Stimulated activated naive CD8-positive, alpha-beta T cell treated with anti-CD3 and anti-CD28 coated beads, Interleukin-15, amount 100 ng/mL, for 72 hours (primary cell): ENCODE data around the gene CFAP299.

Source experiments
- ATAC-seq: fragments of 150-1000 bp; cut with Tn5 transposase; 2 replicates; pipeline ENCODE4 v1.10.0; 2021; ENCODE audit warnings: mild to moderate bottlenecking, moderate library complexity
- DNase-seq, 2 donors: peaks; one replicate each; pipeline ENCODE4 v3.0.0; 2021 to 2022
- H3K27ac Mint-ChIP-seq, 2 donors: one replicate each; pipeline ENCODE4 v1.8.0; 2022; ENCODE audit warnings: mild to moderate bottlenecking in 2 of 2, mixed read lengths in 2 of 2, moderate library complexity in 2 of 2
- H3K27me3 Mint-ChIP-seq: one replicate; pipeline ENCODE4 v1.8.0; 2022; ENCODE audit warnings: mixed read lengths
- H3K4me1 Mint-ChIP-seq: one replicate; pipeline ENCODE4 v1.8.0; 2022; ENCODE audit warnings: mild to moderate bottlenecking, mixed read lengths
- H3K4me3 Mint-ChIP-seq, 2 donors: one replicate each; pipeline ENCODE4 v1.8.0; 2022; ENCODE audit warnings: mild to moderate bottlenecking in 2 of 2, mixed read lengths in 2 of 2, moderate library complexity in 1 of 2
- H3K9me3 Mint-ChIP-seq, 2 donors: one replicate each; pipeline ENCODE4 v1.8.0; 2022; ENCODE audit warnings: mixed read lengths in 2 of 2

CFAP299 gene

GRCh38 chr4:80361329-80361900 is 25.9 kb downstream of the CFAP299 start:
- Mint-ChIP-seq H3K4me3 (no peak overlapping the region), H3K9me3 (no peaks in the 10 kb centered on the region), H3K4me1 (peaks cover 18% of the 10 kb centered on the region), H3K27ac (no peak overlapping the region), H3K27me3 (peaks cover 27% of the 10 kb centered on the region)
- ATAC-seq, result no peak
- no peak for DNase-seq

GRCh38 chr4:80362578-80363181 is 27.1 kb downstream of the CFAP299 start:
- Mint-ChIP-seq H3K27me3 (peaks cover 22% of the 10 kb centered on the region), H3K9me3 (no peaks in the 10 kb centered on the region), H3K4me1 (peaks cover 18% of the 10 kb centered on the region), H3K27ac (no peak overlapping the region), H3K4me3 (no peak overlapping the region)
- DNase-seq, result peak; percentile 21 to 44
- ATAC-seq, result peak; percentile 61

GRCh38 chr4:80365928-80366327 is 30.4 kb downstream of the CFAP299 start:
- H3K27ac Mint-ChIP-seq, result no peak overlapping the region
- no peak overlapping the region for H3K4me3 Mint-ChIP-seq
- ATAC-seq (peak; percentile 63), DNase-seq (peak; percentile 33 to 53)
- H3K9me3 Mint-ChIP-seq, result peaks cover 16 to 19% of the 10 kb centered on the region in 2 donors
- peaks cover 5% of the 10 kb centered on the region for H3K4me1 Mint-ChIP-seq
- no peaks in the 10 kb centered on the region for H3K27me3 Mint-ChIP-seq

GRCh38 chr4:80367737-80368136 is 32.2 kb downstream of the CFAP299 start:
- ATAC-seq, result no peak
- Mint-ChIP-seq H3K4me1 (peaks cover 5% of the 10 kb centered on the region), H3K27me3 (no peaks in the 10 kb centered on the region), H3K27ac (no peak overlapping the region), H3K4me3 (no peak overlapping the region), H3K9me3 (peaks cover 25 to 33% of the 10 kb centered on the region in 2 donors)
- no peak for DNase-seq

GRCh38 chr4:80370635-80371034 is 35.1 kb downstream of the CFAP299 start:
- Mint-ChIP-seq H3K4me1 (peaks cover 5% of the 10 kb centered on the region), H3K9me3 (peaks cover 33 to 52% of the 10 kb centered on the region in 2 donors), H3K4me3 (no peak overlapping the region)

GRCh38 chr4:80371046-80371445 is 35.5 kb downstream of the CFAP299 start:
- H3K4me1 Mint-ChIP-seq, result peaks cover 3% of the 10 kb centered on the region
- H3K27ac Mint-ChIP-seq, result no peak overlapping the region
- DNase-seq (no peak), ATAC-seq (no peak)
- H3K27me3 Mint-ChIP-seq, result no peaks in the 10 kb centered on the region
- H3K9me3 Mint-ChIP-seq, result peaks cover 33 to 54% of the 10 kb centered on the region in 2 donors
- no peak overlapping the region for H3K4me3 Mint-ChIP-seq

More at GRCh38 chr4:80370635-80371034, 35.1 kb downstream of the CFAP299 start:
- ATAC-seq, result no peak
- DNase-seq, result no peak
- H3K27ac Mint-ChIP-seq, result no peak overlapping the region
- no peaks in the 10 kb centered on the region for H3K27me3 Mint-ChIP-seq

GRCh38 chr4:80374180-80374579 is 38.6 kb downstream of the CFAP299 start:
- Mint-ChIP-seq H3K27ac (no peak overlapping the region), H3K9me3 (peaks cover 47 to 66% of the 10 kb centered on the region in 2 donors), H3K4me1 (no peaks in the 10 kb centered on the region), H3K4me3 (no peak overlapping the region), H3K27me3 (no peaks in the 10 kb centered on the region)
- ATAC-seq, result no peak
- no peak for DNase-seq

GRCh38 chr4:80382090-80382832 is 46.7 kb downstream of the CFAP299 start:
- Mint-ChIP-seq H3K27ac (no peak overlapping the region), H3K27me3 (no peaks in the 10 kb centered on the region), H3K4me1 (no peaks in the 10 kb centered on the region), H3K9me3 (peaks cover 18 to 19% of the 10 kb centered on the region in 2 donors), H3K4me3 (no peak overlapping the region)
- DNase-seq (no peak), ATAC-seq (no peak)

GRCh38 chr4:80385397-80386280 is 50.1 kb downstream of the CFAP299 start:
- H3K27ac Mint-ChIP-seq, result no peak overlapping the region
- no peak for ATAC-seq
- H3K27me3 Mint-ChIP-seq, result no peaks in the 10 kb centered on the region
- peaks cover 10 to 18% of the 10 kb centered on the region in 2 donors for H3K9me3 Mint-ChIP-seq
- DNase-seq, result no peak
- H3K4me3 Mint-ChIP-seq, result no peak overlapping the region
- H3K4me1 Mint-ChIP-seq, result no peaks in the 10 kb centered on the region

- no peaks in the 10 kb centered on the region for H3K4me1 Mint-ChIP-seq
- DNase-seq (no peak), ATAC-seq (peak; percentile 56)
- H3K27ac Mint-ChIP-seq, result no peak overlapping the region
- H3K9me3 Mint-ChIP-seq, result peaks cover 10 to 18% of the 10 kb centered on the region in 2 donors
- H3K27me3 Mint-ChIP-seq, result no peaks in the 10 kb centered on the region
- no peak overlapping the region for H3K4me3 Mint-ChIP-seq
Measured at GRCh38 chr4:80386281-80386886, 50.9 kb downstream of the CFAP299 start.

GRCh38 chr4:80387390-80388283 is 52.1 kb downstream of the CFAP299 start:
- Mint-ChIP-seq H3K27ac (no peak overlapping the region), H3K27me3 (no peaks in the 10 kb centered on the region), H3K4me1 (no peaks in the 10 kb centered on the region), H3K4me3 (no peak overlapping the region), H3K9me3 (peaks cover 7 to 18% of the 10 kb centered on the region in 2 donors)
- peak; percentile 42 for ATAC-seq
- no peak for DNase-seq

GRCh38 chr4:80388284-80388607 is 52.7 kb downstream of the CFAP299 start:
- no peaks in the 10 kb centered on the region for H3K27me3 Mint-ChIP-seq
- H3K4me3 Mint-ChIP-seq, result no peak overlapping the region
- no peak overlapping the region for H3K27ac Mint-ChIP-seq
- ATAC-seq (no peak), DNase-seq (no peak)
- peaks cover 7 to 18% of the 10 kb centered on the region in 2 donors for H3K9me3 Mint-ChIP-seq
- H3K4me1 Mint-ChIP-seq, result no peaks in the 10 kb centered on the region

- no peak for DNase-seq
- Mint-ChIP-seq H3K4me3 (no peak overlapping the region), H3K27me3 (no peaks in the 10 kb centered on the region), H3K9me3 (peaks cover 16 to 25% of the 10 kb centered on the region in 2 donors), H3K4me1 (peaks cover 8% of the 10 kb centered on the region), H3K27ac (no peak overlapping the region)
- ATAC-seq, result no peak
Measured at GRCh38 chr4:80390178-80390577, 54.6 kb downstream of the CFAP299 start.

GRCh38 chr4:80393246-80393969 is 57.9 kb downstream of the CFAP299 start:
- Mint-ChIP-seq H3K4me3 (no peak overlapping the region), H3K27ac (peak overlapping the region in 1 of 2 donors; percentile 61), H3K27me3 (no peaks in the 10 kb centered on the region), H3K4me1 (peaks cover 8% of the 10 kb centered on the region), H3K9me3 (peaks cover 8 to 16% of the 10 kb centered on the region in 2 donors)
- peak; percentile 99 for ATAC-seq
- DNase-seq, result peak in 1 of 2 donors; percentile 27
